ENCODE data around the gene PFN3. TPM values are rescaled to one million over a fixed set of nuclear protein-coding genes. Genes with fewer than 3 reads are reported as not detected.

Gene PFN3
- total and polyA plus RNA-seq, 2 of the 4 experiments (the other 2 are of a cell fraction), result not detected

- H3K9me1 ChIP-seq (ENCODE audit: insufficient read depth, low read length), result peaks cover 6% of the 10 kb centered on the region; the same call in 1 of the 2 replicates
- H3K56ac ChIP-seq (ENCODE audit: extremely low read depth, insufficient read depth, low read length), result no peak overlapping the region
- 100% methylated on average over 1 of the region's 7 CpGs; no CpG with 5 or more reads in 1 of the 2 experiments for WGBS, 2 experiments (ENCODE audit: extremely low coverage in 2 of 2, insufficient read length in 1 of 2)
- H3K9ac ChIP-seq (ENCODE audit: low read depth, low read length), result no peak overlapping the region
- H4K5ac ChIP-seq (ENCODE audit: low read depth, low read length), result no peak overlapping the region
- no peak for DNase-seq
- H3K79me1 ChIP-seq (ENCODE audit: low read depth in 1 of 2, low read length in 2 of 2), result peaks cover 13 to 44% of the 10 kb centered on the region in 2 experiments
- in situ Hi-C loops (cut with MboI; ENCODE audit: low sequenced_read_pairs), result no loop called here
- H3K27me3 ChIP-seq (ENCODE audit: control insufficient read depth, insufficient read depth, low read length), result no peaks in the 10 kb centered on the region
- H3K9me3 ChIP-seq (ENCODE audit: control insufficient read depth, insufficient read depth, low read length), result no peaks in the 10 kb centered on the region
- H3K4me1 ChIP-seq (ENCODE audit: control insufficient read depth, insufficient read depth, low read length), result peaks cover 10% of the 10 kb centered on the region
- intact Hi-C loops (cut with micrococcal nuclease), result no loop called here
- H3K4me3 ChIP-seq (ENCODE audit: insufficient read depth, low read depth, low read length), result no peak overlapping the region
- CTCF ChIA-PET, result no interaction called here
- no peak overlapping the region for H2AFZ ChIP-seq (replicated peaks; ENCODE audit: low read length, poor library complexity)
- no peak for TF ChIP-seq FOS (IDR thresholded peaks at IDR 0.05; ENCODE audit: low read depth, low read length)
- no peak for ATAC-seq (ENCODE audit: low read depth)
- no peak overlapping the region for H3K4ac ChIP-seq (ENCODE audit: low read depth, low read length)
- dilution Hi-C loops (cut with HindIII; ENCODE audit: low sequenced_read_pairs, unreplicated experiment), result no loop called here
- no peak overlapping the region for H3K27ac ChIP-seq (ENCODE audit: insufficient read depth, low read length)
- no TSS peak for BruUV-seq (replicated peaks)
- H2BK20ac ChIP-seq (ENCODE audit: low read depth, low read length), result no peak overlapping the region
- H3K23ac ChIP-seq (ENCODE audit: low read depth, low read length), result no peak overlapping the region
- no peak overlapping the region for H4K8ac ChIP-seq (ENCODE audit: low read depth in 2 of 2, low read length in 2 of 2)
- H3K18ac ChIP-seq (ENCODE audit: low read depth, low read length), result no peak overlapping the region
- no peak overlapping the region for H3K14ac ChIP-seq (replicated peaks; ENCODE audit: low read depth, low read length)
- no peak overlapping the region for H2BK120ac ChIP-seq (ENCODE audit: low read depth, low read length)
- no peak overlapping the region for H3K4me2 ChIP-seq (ENCODE audit: low read depth, low read length)
- H2AK5ac ChIP-seq (ENCODE audit: low read depth, low read length), result no peak overlapping the region
- H2BK5ac ChIP-seq (ENCODE audit: low read depth, low read length, poor library complexity, severe bottlenecking), result no peak overlapping the region
- no peak overlapping the region for H4K91ac ChIP-seq (ENCODE audit: insufficient read depth, low read depth, low read length)
- H2AK9ac ChIP-seq (replicated peaks; ENCODE audit: low read depth, low read length, poor library complexity), result peak overlapping the region; percentile 24
- POLR2A ChIA-PET (ENCODE audit: unreplicated experiment), result no interaction called here
- peaks cover 29% of the 10 kb centered on the region for H4K20me1 ChIP-seq (ENCODE audit: insufficient read depth, low read length)
- peaks cover 37% of the 10 kb centered on the region for H3K36me3 ChIP-seq (ENCODE audit: control insufficient read depth, insufficient read depth, low read length)
- no peak overlapping the region for H2BK15ac ChIP-seq (ENCODE audit: low read depth, low read length)
Measured at GRCh38 chr5:177430972-177431316, 30.5 kb upstream of the PFN3 start.

Data from IMR-90 (cell line).